PFSK-1 (cell line): Measurements from ENCODE around the gene TMEM178A.

Experiments used
- FOXP2 ChIP-seq: optimal IDR thresholded peaks from 2 replicates; pipeline ENCODE3; 2011; ENCODE audit warnings: borderline replicate concordance, control low read depth, inconsistent platforms; ENCODE audit not compliant: insufficient read depth; ENCODE audit errors: extremely low read length, extremely low read depth
- POLR2AphosphoS5 ChIP-seq: IDR thresholded peaks from 2 replicates; pipeline ENCODE4 v1.6.1; 2012; ENCODE audit warnings: low read depth, mild to moderate bottlenecking, control low read depth, low read length, moderate library complexity
- REST ChIP-seq, 2 experiments: IDR thresholded peaks; 2 replicates each; pipeline versions ENCODE4 v1.6.1 to v1.8.0; 2011 to 2012; ENCODE audit warnings: low read depth in 2 of 2, low read length in 2 of 2, control low read depth in 1 of 2, inconsistent platforms in 1 of 2, mild to moderate bottlenecking in 1 of 2, moderate library complexity in 1 of 2; ENCODE audit not compliant: insufficient read depth in 1 of 2
- SIN3A ChIP-seq: IDR thresholded peaks from 2 replicates; pipeline ENCODE4 v1.6.1; 2012; ENCODE audit warnings: mild to moderate bottlenecking, low read length, moderate library complexity, borderline replicate concordance; ENCODE audit not compliant: insufficient read depth
- TAF1 ChIP-seq: IDR thresholded peaks from 2 replicates; pipeline ENCODE4 v1.6.1; 2012; ENCODE audit warnings: low read length, control low read depth, borderline replicate concordance; ENCODE audit not compliant: insufficient read depth

TMEM178A gene

GRCh38 chr2:39638581-39638980 lies 27.1 kb upstream of the TMEM178A start:
- TF ChIP-seq REST (IDR thresholded peaks at IDR 0.05; ENCODE audit: insufficient read depth in 1 of 2, low read depth in 2 of 2, low read length in 2 of 2) (no peak), FOXP2 (no peak), SIN3A (no peak), TAF1 (no peak), POLR2AphosphoS5 (no peak)

GRCh38 chr2:39640107-39640506 lies 25.6 kb upstream of the TMEM178A start:
- no peak for TF ChIP-seq REST (IDR thresholded peaks at IDR 0.05; ENCODE audit: insufficient read depth in 1 of 2, low read depth in 2 of 2, low read length in 2 of 2)
- no peak for TF ChIP-seq SIN3A
- no peak for TF ChIP-seq TAF1
- TF ChIP-seq FOXP2: no peak
- no peak for TF ChIP-seq POLR2AphosphoS5

- TF ChIP-seq POLR2AphosphoS5 (no peak), TAF1 (no peak), REST (IDR thresholded peaks at IDR 0.05; ENCODE audit: insufficient read depth in 1 of 2, low read depth in 2 of 2, low read length in 2 of 2) (no peak), SIN3A (no peak), FOXP2 (no peak)
Measured at GRCh38 chr2:39640681-39641080, 25.0 kb upstream of the TMEM178A start.

- TF ChIP-seq POLR2AphosphoS5: no peak
- no peak for TF ChIP-seq FOXP2
- TF ChIP-seq SIN3A: no peak
- TF ChIP-seq TAF1: no peak
- TF ChIP-seq REST (IDR thresholded peaks at IDR 0.05; ENCODE audit: insufficient read depth in 1 of 2, low read depth in 2 of 2, low read length in 2 of 2): no peak
Measured at GRCh38 chr2:39641635-39642034, 24.1 kb upstream of the TMEM178A start.

GRCh38 chr2:39642051-39642718 lies 23.5 kb upstream of the TMEM178A start:
- TF ChIP-seq SIN3A (no peak), REST (IDR thresholded peaks at IDR 0.05; ENCODE audit: insufficient read depth in 1 of 2, low read depth in 2 of 2, low read length in 2 of 2) (no peak), FOXP2 (no peak), TAF1 (no peak), POLR2AphosphoS5 (no peak)
